HG03159 (cell line): ENCODE measurements around the gene XKR7.
"Not testable (repeated sequence)": the region's sequence is repeated elsewhere in the genome, so short reads cannot be mapped to it uniquely, and the experiment has no call there.

Source experiments
- ATAC-seq: cut with Tn5 transposase; IDR thresholded peaks from one replicate; pipeline ENCODE4 v1.9.1; 2021; ENCODE audit warnings: mild to moderate bottlenecking, moderate library complexity; ENCODE audit not compliant: unreplicated experiment

Gene XKR7, protein sequence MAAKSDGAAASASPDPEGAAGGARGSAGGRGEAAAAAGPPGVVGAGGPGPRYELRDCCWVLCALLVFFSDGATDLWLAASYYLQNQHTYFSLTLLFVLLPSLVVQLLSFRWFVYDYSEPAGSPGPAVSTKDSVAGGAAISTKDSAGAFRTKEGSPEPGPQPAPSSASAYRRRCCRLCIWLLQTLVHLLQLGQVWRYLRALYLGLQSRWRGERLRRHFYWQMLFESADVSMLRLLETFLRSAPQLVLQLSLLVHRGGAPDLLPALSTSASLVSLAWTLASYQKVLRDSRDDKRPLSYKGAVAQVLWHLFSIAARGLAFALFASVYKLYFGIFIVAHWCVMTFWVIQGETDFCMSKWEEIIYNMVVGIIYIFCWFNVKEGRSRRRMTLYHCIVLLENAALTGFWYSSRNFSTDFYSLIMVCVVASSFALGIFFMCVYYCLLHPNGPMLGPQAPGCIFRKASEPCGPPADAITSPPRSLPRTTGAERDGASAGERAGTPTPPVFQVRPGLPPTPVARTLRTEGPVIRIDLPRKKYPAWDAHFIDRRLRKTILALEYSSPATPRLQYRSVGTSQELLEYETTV

DNA sequence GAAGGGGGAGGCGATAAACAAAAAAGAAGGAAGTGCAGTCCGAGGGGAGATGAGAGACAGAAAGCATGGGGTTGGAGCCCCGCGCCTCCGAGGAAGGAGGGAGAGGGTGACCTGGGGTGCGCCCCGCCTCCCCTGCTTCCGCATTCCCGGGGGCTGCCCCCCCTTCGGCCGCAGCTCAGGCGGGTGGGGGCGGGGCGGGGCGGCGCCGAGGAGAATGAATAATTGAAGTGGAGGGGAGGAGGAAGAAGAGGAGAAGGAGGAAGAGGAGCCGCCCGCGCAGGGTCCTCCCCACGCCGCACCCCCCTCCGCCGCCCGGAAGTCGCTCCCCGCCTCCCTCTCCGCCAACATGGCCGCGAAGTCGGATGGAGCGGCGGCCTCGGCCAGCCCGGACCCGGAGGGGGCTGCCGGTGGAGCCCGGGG lies at the start of gene XKR7:
Gene XKR7 (plus strand): TSS at position 322 of the 420 bp plus-strand sequence. CDS start 25 bp downstream, at position 347.
- ATAC-seq: no peak

DNA sequence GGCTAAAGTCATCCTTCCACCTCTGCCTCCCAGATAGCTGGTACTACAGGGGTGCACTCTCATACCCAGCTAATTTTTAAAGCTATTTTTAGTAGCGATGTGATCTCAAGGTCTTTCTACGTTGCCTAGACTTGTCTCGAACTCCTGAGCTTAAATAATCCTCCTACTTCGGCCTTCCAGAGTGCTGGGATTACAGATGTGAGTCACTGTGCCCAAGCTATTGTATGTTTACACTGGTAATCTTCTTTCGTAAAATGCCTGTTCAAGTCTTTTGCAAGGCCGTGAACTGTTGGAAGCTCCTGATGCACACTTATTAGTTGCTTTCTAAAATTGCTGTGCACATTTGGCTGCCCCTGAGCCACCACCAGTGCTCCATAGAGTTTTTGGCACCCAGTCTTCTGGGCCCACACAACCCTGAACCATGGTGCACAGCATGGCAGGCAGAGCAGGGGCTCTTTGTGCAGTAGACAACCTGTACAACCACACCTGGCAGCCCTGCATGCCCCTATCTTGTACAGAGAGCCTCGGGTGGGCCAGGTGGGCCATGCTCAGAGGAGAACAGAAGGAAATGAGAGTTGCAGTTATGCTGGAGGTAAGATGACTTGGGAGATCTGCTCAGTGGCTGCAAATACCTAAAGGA lies 49.4 kb upstream of the XKR7 start:
- no peak for ATAC-seq

DNA sequence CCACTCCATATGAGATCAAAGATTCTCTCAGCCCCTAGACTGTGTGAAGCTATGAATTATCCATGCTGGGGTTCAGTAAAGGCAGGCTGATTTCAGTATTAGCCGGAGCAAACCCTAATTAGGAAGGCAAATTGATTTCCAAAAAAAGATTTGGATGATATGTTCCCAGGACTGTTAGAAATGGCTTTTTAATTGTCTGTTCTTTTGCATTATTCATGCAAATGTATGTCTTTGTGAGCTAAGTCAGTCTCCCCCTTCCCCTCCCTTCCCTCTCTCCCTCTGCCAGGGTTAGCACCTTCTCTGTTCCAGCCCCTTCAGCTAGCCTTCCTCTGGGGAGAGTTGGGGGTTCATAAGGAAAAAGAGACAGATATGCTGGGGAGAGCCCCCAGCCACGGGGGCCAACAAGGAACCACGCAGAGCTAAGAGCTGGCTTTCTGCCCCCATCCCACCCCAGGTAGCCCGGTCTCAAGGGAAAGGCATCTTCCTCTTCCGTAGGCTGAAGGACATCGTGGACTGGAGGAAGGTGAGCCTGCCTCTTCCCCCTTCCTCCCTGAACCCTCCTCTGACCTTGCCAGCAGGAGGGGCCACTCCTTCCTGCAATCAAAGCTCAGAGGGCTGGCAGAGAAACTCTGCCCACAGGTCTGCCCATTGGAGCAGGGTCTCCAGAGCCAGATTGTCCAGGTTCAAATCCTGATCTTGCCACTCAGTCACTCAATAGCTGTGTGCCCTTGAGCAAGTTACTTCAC lies 48.4 kb upstream of the XKR7 start:
- no peak for ATAC-seq

DNA sequence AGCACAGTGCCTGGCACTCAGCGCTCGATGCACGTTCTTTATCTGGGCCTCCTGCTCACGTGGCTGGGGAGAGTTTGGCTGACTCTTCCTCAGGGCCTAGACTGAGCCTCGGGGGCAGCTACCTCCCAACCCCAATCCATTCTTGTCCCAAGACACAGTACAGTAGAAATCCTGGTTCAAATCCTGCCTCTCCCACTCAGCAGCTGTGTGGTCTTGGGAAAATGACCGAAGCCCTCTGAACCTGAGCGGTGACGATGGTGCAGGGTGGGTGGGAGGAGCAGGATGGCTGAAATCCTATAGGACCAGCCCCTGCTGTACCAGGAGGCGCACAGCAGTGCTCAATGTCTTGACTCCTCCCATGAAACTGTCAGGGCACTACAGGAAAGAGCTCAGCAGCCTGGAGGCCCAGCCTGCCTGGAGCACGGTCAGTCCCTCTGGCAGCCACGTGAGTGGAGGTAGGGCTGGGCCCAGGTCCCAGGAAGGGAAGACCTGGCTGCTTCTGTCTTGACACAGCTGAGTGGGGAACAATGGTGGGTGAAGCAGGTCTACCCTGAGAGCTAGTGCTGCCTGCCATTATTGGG lies 47.6 kb upstream of the XKR7 start:
- no peak for ATAC-seq

DNA sequence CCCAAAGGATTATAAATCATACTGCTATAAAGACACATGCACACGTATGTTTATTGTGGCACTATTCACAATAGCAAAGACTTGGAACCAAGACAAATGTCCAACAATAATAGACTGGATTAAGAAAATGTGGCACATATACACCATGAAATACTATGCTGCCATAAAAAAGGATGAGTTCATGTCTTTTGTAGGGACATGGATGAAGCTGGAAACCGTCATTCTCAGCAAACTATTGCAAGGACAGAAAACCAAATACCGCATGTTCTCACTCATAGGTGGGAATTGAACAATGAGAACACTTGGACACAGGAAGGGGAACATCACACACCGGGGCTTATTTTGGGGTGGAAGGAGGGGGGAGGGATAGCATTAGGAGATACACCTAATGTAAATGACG lies 46.5 kb upstream of the XKR7 start:
- not testable (repeated sequence) for ATAC-seq

DNA sequence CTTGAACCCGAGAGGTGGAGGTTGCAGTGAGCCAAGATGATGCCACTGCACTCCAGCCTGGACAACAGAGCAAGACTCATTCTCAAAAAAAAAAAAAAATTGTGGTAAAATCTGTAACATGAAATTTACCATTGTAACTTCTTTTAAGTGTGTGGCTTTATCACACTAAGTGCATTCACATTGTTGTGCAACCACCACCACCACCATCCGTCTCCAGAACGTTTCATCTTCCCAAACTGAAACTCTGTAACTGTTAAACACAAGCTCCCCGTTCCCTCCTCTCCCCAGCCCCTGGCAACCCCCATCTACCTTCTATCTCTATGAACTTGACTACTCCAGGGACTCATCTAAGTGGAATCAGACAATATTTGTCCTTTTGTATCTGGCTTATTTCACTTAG lies 45.8 kb upstream of the XKR7 start:
- ATAC-seq: no peak

DNA sequence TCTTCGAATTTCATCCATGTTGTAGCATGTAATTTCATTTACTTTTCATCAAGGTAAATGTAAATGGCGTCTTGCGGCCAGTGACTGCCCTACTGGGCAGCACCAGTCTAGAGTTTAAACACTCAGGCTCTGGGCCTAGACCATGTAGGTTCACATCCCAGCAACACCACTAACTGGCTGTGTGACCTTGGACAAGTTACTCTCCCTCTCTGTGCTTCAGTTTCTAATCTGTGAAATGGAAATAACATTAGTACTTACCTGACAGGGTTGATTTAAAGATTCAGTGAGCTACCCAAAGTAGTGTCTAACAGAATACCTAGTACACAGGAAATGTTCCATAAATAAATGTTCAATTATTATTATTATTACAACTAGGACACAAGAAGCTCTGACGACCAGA lies 45.4 kb upstream of the XKR7 start:
- no peak for ATAC-seq

DNA sequence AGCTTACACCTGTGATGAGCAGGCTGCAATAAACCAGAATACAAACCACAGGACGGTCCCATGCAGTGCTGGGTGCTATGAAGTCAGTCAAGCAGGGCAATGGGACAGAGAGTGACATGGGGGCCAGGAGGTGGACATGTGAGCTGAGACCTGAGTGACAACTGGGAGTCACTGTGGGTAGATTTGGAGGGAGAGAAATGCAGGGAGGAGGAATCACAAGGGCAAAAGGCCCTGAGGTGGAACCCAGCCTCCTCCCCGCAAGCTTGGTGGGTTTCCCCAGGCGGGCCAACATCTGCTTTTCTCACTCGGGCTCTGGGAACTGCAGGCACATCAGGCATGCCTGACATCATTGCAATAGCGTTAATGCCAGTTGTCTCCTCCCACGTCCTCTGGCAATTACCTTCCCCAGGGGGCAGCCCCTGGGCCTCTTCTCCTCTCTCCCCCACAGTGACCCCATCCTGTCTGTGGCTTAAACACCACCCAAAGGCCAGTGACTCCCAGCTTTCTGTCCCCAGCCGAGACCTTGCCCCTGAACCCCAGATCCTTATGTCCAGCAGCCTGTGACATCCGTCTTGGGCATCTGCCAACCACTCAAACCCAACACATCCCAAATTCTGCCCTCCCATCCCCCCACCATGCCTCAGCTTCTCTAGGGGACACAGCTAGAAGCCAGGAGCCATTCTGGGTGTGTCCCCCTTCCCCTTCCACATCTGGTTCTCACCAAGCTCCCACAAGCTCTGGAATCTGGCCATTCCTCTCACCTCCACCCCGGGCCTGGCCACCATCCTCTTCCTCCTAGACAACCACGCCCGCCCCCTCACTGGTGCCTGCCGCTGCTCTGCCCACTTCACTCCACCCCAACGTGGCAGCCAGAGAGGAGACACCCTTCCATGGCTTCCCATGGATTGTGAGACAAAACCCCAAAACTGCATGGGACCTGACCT lies 44.3 kb upstream of the XKR7 start:
- no peak for ATAC-seq

DNA sequence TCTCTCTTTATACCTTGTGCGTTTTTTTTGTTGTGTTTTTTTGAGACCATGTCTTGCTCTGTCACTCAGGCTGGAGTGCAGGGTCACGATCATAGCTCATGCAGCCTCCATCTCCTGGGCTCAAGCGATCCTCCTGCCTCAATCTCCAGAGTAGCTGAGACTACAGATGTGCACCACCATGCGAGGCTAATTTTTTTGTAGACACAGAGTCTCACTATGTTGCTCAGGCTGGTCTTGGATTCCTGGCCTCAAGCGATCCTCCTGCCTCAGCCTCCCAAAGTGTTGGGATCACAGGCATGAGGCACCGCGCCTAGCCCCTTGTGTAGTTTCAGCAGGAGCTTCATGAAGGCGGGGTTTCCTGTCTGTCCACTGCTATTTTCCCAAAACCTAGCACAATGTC lies 43.4 kb upstream of the XKR7 start:
- no peak for ATAC-seq

DNA sequence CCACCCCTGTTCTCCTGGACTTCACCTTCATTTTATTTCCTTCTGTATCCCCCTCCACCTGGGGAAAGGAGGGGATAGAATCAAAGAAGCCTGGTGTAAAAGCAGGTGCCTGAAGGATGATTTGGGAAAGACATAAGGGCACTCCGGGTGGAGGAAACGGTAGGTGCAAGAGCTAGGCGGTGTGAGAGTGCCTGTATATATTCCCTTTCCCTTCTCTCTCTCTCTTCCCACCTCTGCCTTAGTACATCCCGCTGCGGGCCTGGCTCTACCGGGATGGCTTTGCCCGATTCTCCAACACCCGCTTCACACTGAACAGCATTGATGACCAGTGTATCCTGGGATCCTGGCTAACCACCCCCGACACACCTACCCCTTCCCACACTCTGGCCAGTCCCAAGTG lies 42.3 kb upstream of the XKR7 start:
- ATAC-seq: no peak

DNA sequence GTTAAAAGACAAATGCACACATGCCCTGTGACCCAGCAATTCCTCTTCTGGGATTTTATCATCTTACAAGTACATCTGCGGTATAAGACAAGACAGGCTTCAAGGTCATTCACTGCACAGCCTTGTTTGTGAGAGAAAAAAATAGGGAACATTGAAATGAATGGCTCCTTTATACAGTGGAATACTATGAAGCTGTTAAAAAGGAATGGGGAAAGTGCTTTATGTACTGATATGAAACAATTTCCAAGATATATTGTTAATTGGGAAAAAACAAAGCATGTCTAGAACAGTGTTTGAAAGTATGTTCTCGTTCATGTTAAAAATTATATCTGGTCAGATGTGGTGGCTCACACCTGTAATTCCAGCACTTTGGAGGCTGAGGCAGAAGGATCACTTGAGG lies 41.5 kb upstream of the XKR7 start:
- no peak for ATAC-seq

DNA sequence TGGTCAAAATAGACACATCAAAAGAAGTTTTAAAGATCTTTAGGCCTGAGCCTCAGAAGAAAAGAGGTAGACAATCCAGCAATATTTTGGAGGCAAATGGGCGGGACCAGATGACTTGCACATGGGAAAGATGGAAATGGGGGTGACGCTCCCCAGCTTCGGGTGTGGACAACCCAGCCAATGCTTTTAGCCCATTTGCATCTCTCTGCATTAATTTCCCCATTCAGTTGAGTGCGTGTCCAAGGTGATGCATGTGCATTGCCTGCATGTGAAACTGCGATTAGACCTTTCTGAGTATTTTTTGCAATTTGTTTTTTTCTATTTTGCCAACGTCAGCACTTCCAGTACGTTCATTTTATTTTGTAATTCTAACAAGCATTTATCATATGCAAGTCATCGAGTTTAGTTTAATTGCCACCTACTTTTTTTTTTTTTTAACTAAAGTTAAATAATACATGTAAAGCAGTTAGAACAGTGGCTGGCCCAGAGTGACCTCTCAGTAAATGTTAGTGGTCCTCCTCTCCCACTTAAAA lies 40.3 kb upstream of the XKR7 start:
- ATAC-seq: no peak

DNA sequence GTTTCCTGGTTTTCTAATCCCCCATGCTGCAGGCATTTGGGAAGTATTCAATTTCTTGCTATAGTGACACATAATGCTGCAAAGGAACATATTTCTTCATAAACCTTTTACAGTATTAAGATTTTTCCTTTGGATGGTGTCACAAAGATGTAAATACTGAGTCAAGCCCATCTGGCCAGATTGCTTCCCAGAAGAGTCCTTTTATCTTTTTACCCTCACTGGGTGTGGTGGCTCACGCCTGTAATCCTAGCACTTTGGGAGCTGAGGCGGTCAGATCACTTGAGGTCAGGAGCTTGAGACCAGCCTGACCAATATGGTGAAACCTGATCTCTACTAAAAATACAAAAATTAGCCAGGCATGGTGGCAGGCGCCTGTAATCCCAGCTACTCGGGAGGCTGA lies 38.3 kb upstream of the XKR7 start:
- ATAC-seq: not testable (repeated sequence)

DNA sequence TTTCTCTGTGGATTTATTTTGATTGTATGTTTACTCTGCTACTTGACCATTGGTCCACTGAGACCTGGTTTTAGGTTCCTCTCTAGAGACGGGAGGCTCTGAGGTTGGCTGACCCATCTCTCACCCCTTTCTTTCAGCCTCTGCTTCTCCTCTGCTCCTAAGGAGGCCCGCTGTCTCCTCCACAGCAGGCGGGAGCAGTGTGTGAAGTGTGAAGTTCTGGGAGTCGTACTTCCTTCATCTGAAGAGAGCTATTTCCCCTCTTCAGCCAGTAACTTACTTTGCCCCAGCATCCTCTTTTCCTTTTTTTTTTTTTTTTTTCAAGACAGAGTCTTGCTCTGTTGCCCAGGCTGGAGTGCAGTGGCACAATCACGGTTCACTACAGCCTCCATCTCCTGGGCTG lies 37.2 kb upstream of the XKR7 start:
- ATAC-seq: no peak

DNA sequence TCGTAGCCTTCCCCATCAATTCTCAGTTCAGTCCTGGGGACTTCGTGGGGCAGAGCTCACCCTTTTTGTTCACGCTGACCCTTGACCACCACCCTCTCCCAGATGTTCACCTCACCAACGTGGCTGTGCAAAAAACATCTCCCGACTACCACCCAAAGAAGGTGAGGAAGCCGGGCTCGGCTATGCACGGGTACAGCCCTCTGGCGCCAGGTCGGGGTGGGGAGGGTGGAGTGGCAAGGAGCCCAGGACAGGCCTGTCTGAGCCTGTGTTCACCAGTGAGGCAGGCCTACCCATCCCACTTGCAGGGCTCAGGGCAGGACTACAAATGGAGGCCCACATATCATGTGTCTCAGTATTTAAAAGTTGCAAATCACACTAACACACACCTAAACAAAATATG lies 34.3 kb upstream of the XKR7 start:
- ATAC-seq: no peak

DNA sequence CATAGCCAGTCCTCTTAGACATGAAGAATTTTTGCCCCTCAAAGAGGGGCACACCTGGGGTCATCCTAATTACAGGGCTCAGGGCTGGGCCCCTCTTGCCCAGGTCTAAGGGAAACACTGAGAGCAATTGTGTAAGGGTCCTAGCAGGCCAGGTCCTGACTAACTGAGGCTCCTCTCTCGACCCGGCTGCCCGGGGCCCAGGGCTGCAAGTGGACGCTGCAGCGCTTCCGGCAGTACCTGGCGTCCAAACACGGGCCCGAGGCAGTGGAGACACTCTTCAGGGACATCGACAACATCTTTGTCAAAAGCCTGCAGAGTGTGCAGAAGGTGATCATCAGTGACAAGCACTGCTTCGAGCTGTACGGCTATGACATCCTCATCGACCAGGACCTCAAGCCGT lies 33.5 kb upstream of the XKR7 start:
- no peak for ATAC-seq

DNA sequence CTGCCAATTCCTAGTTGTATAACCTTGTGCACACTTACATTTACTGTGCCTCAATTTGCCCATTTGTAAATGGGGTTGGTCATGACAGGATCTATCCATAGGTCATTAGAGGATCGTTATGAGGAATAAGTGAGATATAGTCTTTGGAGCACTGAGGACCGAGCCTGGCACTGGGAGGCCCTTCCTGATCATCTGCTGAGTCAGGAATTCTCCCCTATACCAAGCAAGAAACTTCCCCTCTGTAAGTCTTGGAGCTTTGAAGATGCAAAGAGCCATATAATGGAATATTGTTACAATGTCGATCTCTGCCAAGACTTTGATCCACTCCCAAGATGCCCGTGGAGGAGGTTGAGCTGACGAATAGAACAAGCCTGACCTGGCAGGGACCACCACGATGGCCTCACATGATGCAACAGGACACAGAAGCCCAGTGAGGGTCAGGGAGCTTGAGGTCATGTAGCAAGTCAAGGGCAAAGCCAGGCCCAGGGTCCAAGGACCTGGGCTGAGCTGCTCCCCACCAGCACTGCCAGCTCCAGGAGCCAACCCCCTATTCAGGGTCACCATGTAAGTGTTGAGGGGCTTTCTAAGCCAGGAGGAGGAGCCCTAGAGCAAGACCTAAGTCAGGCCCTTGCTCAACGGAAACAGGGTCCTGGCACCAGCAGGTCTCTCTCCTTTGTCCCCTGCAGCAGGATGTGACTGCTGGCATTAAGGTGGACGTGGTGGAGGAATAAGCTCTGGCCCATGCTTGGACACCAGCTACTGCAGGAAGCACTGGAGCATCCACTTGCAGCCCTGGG lies 32.8 kb upstream of the XKR7 start:
- no peak for ATAC-seq

DNA sequence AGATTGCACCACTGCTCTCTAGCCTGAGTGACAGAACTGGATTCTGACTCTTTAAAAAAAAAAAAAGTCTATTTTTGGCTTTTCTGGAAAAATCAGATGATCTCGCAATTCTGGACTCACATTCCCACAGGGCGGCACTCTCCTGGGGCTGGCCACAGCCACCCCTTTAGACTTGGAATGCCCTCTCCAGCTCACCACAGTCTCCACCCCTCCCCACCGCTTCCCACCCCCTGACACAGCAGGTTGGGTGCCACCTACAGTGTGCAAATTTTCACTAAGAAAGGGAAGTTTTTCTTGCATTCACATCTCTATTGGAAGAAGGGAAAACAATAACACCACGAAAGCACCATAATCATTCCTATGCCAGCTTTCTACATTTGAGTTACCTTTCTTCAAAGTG lies 31.5 kb upstream of the XKR7 start:
- no peak for ATAC-seq

DNA sequence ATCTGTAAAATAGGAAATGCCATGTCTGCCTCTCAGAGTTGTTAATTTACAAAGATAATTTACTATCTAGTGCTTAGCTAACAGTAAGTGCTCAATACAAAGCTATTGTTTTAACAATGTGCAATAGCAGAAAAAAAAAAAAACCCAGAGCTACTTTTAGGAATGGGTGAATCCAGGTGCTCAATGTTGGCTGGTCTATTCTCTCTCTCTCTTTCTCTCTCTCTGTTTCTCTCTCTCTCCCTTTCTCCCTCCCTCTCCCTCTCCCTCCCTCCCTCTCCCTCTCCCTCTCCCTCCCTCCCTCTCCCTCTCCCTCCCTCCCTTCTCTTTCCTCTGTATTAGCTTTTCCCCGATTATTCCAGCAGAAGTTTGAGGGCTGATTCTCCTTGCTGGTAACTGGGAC lies 30.1 kb upstream of the XKR7 start:
- ATAC-seq: no peak
